ENCODE results near the gene AATK.

DNA sequence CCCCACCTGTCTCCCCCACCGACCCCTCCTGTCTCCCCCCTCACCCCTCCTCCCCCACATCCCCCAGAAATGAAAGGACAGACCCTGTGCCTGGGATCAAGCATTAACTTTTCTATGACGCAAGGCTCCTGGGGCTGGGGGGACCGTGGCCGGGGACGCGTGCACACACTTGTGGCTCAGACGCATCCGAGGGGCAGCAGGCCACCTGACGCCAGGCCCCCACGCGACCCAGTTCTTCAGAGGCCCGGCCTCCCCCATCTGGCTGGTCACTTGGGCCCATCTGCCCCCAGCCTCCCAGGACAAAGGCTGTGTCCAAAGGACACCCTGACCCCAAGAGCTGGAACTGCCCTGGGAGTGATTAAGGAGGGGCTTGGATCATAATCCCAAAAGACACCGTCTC is 14.7 kb downstream of the AATK start:
- TF ChIP-seq, protein P1, sequence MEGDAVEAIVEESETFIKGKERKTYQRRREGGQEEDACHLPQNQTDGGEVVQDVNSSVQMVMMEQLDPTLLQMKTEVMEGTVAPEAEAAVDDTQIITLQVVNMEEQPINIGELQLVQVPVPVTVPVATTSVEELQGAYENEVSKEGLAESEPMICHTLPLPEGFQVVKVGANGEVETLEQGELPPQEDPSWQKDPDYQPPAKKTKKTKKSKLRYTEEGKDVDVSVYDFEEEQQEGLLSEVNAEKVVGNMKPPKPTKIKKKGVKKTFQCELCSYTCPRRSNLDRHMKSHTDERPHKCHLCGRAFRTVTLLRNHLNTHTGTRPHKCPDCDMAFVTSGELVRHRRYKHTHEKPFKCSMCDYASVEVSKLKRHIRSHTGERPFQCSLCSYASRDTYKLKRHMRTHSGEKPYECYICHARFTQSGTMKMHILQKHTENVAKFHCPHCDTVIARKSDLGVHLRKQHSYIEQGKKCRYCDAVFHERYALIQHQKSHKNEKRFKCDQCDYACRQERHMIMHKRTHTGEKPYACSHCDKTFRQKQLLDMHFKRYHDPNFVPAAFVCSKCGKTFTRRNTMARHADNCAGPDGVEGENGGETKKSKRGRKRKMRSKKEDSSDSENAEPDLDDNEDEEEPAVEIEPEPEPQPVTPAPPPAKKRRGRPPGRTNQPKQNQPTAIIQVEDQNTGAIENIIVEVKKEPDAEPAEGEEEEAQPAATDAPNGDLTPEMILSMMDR (IDR thresholded peaks at IDR 0.05 in 8 of 11, conservative IDR thresholded peaks at IDR 0.05 in 3 of 11), result no peak
- TF ChIP-seq POLR2A (IDR thresholded peaks at IDR 0.05) (no peak), POLR2AphosphoS5 (IDR thresholded peaks at IDR 0.05) (no peak)
